GM23338 (cell line): ENCODE data around the gene POU2AF2. TPM values are rescaled to one million over a fixed set of nuclear protein-coding genes. Genes with fewer than 3 reads are reported as not detected.

Experiments used
- ATAC-seq: fragments of 200-7000 bp; cut with Tn5 transposase; 3 replicates; pipeline ENCODE4 v1.9.1; 2020
- DNase-seq: peaks from one replicate; pipeline ENCODE4 v3.0.0-alpha.2; 2015; ENCODE audit warnings: low spot score
- H2AFZ ChIP-seq: fragments of 200-600 bp; sonication (generic); 2 replicates; pipeline ENCODE4 v1.8.0; 2016; ENCODE audit warnings: antibody characterized with exemption, mild to moderate bottlenecking, moderate library complexity
- H3F3A ChIP-seq: fragments of 200-600 bp; sonication (generic); replicated peaks from 2 replicates; pipeline ENCODE4 v1.8.0; 2017; ENCODE audit warnings: antibody characterized with exemption, mixed run types, low read depth
- H3K27ac ChIP-seq: fragments of 200-600 bp; sonication (generic); 2 replicates; pipeline ENCODE4 v1.6.1; 2016; ENCODE audit warnings: low read depth
- H3K27me3 ChIP-seq: fragments of 200-600 bp; sonication (generic); 2 replicates; pipeline ENCODE4 v1.8.0; 2016; ENCODE audit warnings: mild to moderate bottlenecking, mixed run types, moderate library complexity; ENCODE audit not compliant: insufficient read depth
- H3K36me3 ChIP-seq: fragments of 200-600 bp; sonication (generic); 2 replicates; pipeline ENCODE4 v1.8.0; 2016; ENCODE audit warnings: mild to moderate bottlenecking; ENCODE audit not compliant: insufficient read depth
- H3K4me1 ChIP-seq: fragments of 200-600 bp; sonication (generic); 2 replicates; pipeline ENCODE4 v1.8.0; 2016; ENCODE audit warnings: mild to moderate bottlenecking, moderate library complexity; ENCODE audit not compliant: insufficient read depth
- H3K4me2 ChIP-seq: fragments of 200-600 bp; sonication (generic); 2 replicates; pipeline ENCODE4 v1.7.1; 2017; ENCODE audit warnings: mixed run types
- H3K4me3 ChIP-seq: fragments of 200-600 bp; sonication (generic); 2 replicates; pipeline ENCODE4 v1.6.1; 2016; ENCODE audit warnings: mixed run types
- H3K79me2 ChIP-seq: fragments of 200-600 bp; sonication (generic); replicated peaks from 2 replicates; pipeline ENCODE4 v1.8.0; 2017; ENCODE audit warnings: mild to moderate bottlenecking; ENCODE audit not compliant: insufficient read depth
- H3K9me2 ChIP-seq: fragments of 200-600 bp; sonication (generic); 2 replicates; pipeline ENCODE4 v1.8.0; 2017; ENCODE audit not compliant: insufficient read depth
- H4K20me1 ChIP-seq: fragments of 200-600 bp; sonication (generic); replicated peaks from 2 replicates; pipeline ENCODE4 v1.8.0; 2017; ENCODE audit warnings: mild to moderate bottlenecking; ENCODE audit not compliant: insufficient read depth
- H3K27ac Mint-ChIP-seq: 2 replicates; pipeline ENCODE4 v1.8.0; 2020; ENCODE audit warnings: inconsistent platforms, mild to moderate bottlenecking, moderate library complexity, mixed read lengths
- H3K27me3 Mint-ChIP-seq: 3 replicates; pipeline ENCODE4 v1.8.0; 2022; ENCODE audit warnings: low read depth, mild to moderate bottlenecking, moderate library complexity, mixed read lengths, inconsistent platforms; ENCODE audit not compliant: insufficient read depth, poor library complexity
- H3K36me3 Mint-ChIP-seq: 3 replicates; pipeline ENCODE4 v1.8.0; 2021; ENCODE audit warnings: low read depth, mild to moderate bottlenecking, inconsistent platforms, moderate library complexity, mixed read lengths
- H3K4me1 Mint-ChIP-seq: 3 replicates; pipeline ENCODE4 v1.8.0; 2020; ENCODE audit warnings: mild to moderate bottlenecking, inconsistent platforms, mixed read lengths
- H3K4me3 Mint-ChIP-seq: 3 replicates; pipeline ENCODE4 v1.8.0; 2021; ENCODE audit warnings: moderate library complexity, mild to moderate bottlenecking, inconsistent platforms, mixed read lengths
- H3K9me3 Mint-ChIP-seq: 3 replicates; pipeline ENCODE4 v1.8.0; 2020; ENCODE audit warnings: moderate library complexity, mild to moderate bottlenecking, inconsistent platforms, mixed read lengths
- EZH2phosphoT487 ChIP-seq: fragments of 200-600 bp; sonication (generic); IDR thresholded peaks from one replicate; pipeline ENCODE4 v1.8.1; 2018; ENCODE audit warnings: antibody characterized with exemption; ENCODE audit not compliant: unreplicated experiment
- NANOG ChIP-seq: IDR thresholded peaks from 2 replicates; pipeline ENCODE4 v1.6.1; 2016; ENCODE audit warnings: antibody characterized with exemption, borderline replicate concordance
- POLR2AphosphoS5 ChIP-seq: IDR thresholded peaks from 2 replicates; pipeline ENCODE4 v1.6.1; 2016; ENCODE audit warnings: antibody characterized with exemption, low read depth
- ZNF114 ChIP-seq: fragments of 250-450 bp; sonication (Bioruptor Pico); IDR thresholded peaks from 2 replicates; pipeline ENCODE4 v1.5.0; 2020; ENCODE audit warnings: mild to moderate bottlenecking, moderate library complexity
- ZNF331 ChIP-seq: fragments of 250-450 bp; sonication (Bioruptor Pico); IDR thresholded peaks from 2 replicates; pipeline ENCODE4 v1.5.0; 2020; ENCODE audit warnings: low read depth, mild to moderate bottlenecking, moderate library complexity
- polyA plus RNA-seq: library from polyadenylated mRNA; unstranded; fragments of >200 nt; fragmentation: Nextera tagmentation; extraction: Ambion mirVana; gene quantifications from 2 replicates; pipeline ENCODE4 v1.2.1, GENCODE V29; 2016
- total RNA-seq: library from RNA; depleted of rRNA; stranded (reverse); fragments of >200 nt; shearing (Covaris generic); gene quantifications from 2 replicates; pipeline ENCODE4 v1.2.3, GENCODE V29; 2014
- TF ChIP-seq, protein P1 (sequence below): fragments of 250-450 bp; sonication (Bioruptor Pico); IDR thresholded peaks from 2 replicates; pipeline ENCODE4 v1.5.0; 2020; ENCODE audit warnings: mild to moderate bottlenecking, moderate library complexity
- TF ChIP-seq, protein P2 (sequence below): IDR thresholded peaks from one replicate; pipeline ENCODE4 v1.6.1; 2018; ENCODE audit warnings: antibody characterized with exemption; ENCODE audit not compliant: unreplicated experiment

The POU2AF2 gene
- total and polyA plus RNA-seq, 2 experiments from 2014 or later, result not detected

DNA sequence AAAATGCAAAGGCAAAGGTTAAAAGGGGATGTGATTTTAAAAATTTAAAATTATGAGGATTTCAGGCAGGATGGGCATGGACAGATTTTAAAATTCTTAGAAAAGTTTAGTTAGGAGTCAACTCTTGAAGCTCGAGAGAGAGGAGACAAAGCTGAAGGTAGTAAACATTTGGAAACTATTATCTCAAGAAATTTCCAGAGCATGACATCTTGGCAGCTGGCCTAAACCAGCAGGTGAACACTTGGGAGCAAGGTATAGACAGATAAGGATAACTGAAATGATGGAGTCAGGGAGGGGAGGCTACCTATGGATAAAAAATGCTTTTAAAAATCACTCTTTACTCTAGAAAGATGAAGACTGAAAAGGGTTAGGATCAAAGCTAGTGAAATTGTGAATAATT, 66.6 kb downstream of the POU2AF2 start (continued):
- TF ChIP-seq, protein P1, sequence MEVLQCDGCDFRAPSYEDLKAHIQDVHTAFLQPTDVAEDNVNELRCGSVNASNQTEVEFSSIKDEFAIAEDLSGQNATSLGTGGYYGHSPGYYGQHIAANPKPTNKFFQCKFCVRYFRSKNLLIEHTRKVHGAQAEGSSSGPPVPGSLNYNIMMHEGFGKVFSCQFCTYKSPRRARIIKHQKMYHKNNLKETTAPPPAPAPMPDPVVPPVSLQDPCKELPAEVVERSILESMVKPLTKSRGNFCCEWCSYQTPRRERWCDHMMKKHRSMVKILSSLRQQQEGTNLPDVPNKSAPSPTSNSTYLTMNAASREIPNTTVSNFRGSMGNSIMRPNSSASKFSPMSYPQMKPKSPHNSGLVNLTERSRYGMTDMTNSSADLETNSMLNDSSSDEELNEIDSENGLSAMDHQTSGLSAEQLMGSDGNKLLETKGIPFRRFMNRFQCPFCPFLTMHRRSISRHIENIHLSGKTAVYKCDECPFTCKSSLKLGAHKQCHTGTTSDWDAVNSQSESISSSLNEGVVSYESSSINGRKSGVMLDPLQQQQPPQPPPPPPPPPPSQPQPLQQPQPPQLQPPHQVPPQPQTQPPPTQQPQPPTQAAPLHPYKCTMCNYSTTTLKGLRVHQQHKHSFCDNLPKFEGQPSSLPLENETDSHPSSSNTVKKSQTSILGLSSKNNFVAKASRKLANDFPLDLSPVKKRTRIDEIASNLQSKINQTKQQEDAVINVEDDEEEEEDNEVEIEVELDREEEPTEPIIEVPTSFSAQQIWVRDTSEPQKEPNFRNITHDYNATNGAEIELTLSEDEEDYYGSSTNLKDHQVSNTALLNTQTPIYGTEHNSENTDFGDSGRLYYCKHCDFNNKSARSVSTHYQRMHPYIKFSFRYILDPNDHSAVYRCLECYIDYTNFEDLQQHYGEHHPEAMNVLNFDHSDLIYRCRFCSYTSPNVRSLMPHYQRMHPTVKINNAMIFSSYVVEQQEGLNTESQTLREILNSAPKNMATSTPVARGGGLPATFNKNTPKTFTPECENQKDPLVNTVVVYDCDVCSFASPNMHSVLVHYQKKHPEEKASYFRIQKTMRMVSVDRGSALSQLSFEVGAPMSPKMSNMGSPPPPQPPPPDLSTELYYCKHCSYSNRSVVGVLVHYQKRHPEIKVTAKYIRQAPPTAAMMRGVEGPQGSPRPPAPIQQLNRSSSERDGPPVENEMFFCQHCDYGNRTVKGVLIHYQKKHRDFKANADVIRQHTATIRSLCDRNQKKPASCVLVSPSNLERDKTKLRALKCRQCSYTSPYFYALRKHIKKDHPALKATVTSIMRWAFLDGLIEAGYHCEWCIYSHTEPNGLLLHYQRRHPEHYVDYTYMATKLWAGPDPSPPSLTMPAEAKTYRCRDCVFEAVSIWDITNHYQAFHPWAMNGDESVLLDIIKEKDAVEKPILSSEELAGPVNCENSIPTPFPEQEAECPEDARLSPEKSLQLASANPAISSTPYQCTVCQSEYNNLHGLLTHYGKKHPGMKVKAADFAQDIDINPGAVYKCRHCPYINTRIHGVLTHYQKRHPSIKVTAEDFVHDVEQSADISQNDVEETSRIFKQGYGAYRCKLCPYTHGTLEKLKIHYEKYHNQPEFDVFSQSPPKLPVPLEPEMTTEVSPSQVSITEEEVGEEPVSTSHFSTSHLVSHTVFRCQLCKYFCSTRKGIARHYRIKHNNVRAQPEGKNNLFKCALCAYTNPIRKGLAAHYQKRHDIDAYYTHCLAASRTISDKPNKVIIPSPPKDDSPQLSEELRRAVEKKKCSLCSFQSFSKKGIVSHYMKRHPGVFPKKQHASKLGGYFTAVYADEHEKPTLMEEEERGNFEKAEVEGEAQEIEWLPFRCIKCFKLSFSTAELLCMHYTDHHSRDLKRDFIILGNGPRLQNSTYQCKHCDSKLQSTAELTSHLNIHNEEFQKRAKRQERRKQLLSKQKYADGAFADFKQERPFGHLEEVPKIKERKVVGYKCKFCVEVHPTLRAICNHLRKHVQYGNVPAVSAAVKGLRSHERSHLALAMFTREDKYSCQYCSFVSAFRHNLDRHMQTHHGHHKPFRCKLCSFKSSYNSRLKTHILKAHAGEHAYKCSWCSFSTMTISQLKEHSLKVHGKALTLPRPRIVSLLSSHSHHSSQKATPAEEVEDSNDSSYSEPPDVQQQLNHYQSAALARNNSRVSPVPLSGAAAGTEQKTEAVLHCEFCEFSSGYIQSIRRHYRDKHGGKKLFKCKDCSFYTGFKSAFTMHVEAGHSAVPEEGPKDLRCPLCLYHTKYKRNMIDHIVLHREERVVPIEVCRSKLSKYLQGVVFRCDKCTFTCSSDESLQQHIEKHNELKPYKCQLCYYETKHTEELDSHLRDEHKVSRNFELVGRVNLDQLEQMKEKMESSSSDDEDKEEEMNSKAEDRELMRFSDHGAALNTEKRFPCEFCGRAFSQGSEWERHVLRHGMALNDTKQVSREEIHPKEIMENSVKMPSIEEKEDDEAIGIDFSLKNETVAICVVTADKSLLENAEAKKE (CRISPR knock-in tag), result no peak
- TF ChIP-seq POLR2AphosphoS5, result no peak
- TF ChIP-seq, protein P2, sequence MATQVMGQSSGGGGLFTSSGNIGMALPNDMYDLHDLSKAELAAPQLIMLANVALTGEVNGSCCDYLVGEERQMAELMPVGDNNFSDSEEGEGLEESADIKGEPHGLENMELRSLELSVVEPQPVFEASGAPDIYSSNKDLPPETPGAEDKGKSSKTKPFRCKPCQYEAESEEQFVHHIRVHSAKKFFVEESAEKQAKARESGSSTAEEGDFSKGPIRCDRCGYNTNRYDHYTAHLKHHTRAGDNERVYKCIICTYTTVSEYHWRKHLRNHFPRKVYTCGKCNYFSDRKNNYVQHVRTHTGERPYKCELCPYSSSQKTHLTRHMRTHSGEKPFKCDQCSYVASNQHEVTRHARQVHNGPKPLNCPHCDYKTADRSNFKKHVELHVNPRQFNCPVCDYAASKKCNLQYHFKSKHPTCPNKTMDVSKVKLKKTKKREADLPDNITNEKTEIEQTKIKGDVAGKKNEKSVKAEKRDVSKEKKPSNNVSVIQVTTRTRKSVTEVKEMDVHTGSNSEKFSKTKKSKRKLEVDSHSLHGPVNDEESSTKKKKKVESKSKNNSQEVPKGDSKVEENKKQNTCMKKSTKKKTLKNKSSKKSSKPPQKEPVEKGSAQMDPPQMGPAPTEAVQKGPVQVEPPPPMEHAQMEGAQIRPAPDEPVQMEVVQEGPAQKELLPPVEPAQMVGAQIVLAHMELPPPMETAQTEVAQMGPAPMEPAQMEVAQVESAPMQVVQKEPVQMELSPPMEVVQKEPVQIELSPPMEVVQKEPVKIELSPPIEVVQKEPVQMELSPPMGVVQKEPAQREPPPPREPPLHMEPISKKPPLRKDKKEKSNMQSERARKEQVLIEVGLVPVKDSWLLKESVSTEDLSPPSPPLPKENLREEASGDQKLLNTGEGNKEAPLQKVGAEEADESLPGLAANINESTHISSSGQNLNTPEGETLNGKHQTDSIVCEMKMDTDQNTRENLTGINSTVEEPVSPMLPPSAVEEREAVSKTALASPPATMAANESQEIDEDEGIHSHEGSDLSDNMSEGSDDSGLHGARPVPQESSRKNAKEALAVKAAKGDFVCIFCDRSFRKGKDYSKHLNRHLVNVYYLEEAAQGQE, result no peak
- no peak for TF ChIP-seq NANOG
- no peak for TF ChIP-seq ZNF114 (CRISPR knock-in tag)
- no peak for TF ChIP-seq EZH2phosphoT487

DNA sequence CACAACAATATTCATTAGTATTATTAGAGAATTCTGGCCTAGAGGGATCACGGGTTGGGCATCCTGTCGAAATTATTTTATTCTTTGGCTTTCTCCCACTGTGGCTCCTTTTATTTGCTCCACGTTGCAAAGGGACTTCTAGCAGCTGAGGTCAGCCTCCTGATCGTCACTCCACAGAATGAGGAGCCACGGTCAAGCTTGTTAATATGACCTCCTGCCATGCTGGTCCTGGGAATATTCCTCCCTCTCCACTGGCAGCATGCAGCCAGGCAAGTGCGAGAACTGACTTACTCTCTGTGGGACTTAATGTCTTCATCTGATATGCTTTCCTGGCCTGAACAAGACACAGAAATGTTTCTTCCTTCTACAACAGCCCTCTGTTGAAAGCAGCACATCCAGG, 73.8 kb downstream of the POU2AF2 start:
- Mint-ChIP-seq H3K4me3 (no peak overlapping the region), H3K27ac (no peak overlapping the region), H3K9me3 (no peaks in the 10 kb centered on the region), H3K4me1 (peaks cover 8% of the 10 kb centered on the region; the same call in 2 of the 3 replicates), H3K36me3 (no peaks in the 10 kb centered on the region), H3K27me3 (no peaks in the 10 kb centered on the region)
- Histone ChIP-seq H3K79me2 (no peaks in the 10 kb centered on the region), H3K4me3 (no peak overlapping the region), H3K4me1 (no peaks in the 10 kb centered on the region; the same call in none of the 2 replicates), H4K20me1 (no peaks in the 10 kb centered on the region), H3K27me3 (no peaks in the 10 kb centered on the region), H3K9me2 (peaks cover 8% of the 10 kb centered on the region), H2AFZ (no peak overlapping the region), H3K36me3 (no peaks in the 10 kb centered on the region), H3F3A (no peaks in the 10 kb centered on the region), H3K4me2 (no peak overlapping the region), H3K27ac (no peak overlapping the region)
- DNase-seq, result no peak
- no peak for ATAC-seq
- TF ChIP-seq ZNF331 (CRISPR knock-in tag) (no peak), ZNF114 (CRISPR knock-in tag) (no peak)
- TF ChIP-seq, protein P1 (CRISPR knock-in tag), result no peak
